ENCODE data around the gene IQCK.

- TF ChIP-seq POLR2A (IDR thresholded peaks at IDR 0.05) (no peak), CTCF (IDR thresholded peaks at IDR 0.05) (no peak)
Observed at GRCh38 chr16:19859603-19860002, 141.5 kb downstream of the IQCK start.

All from right lobe of liver (tissue), 4 donors.